BLaER1 treated with 17β-estradiol and CSF1 and Interleukin-3, amounts not matched to agents 10 nM and 100 nM (cell line): Measurements from ENCODE around the gene C11orf87.

ENCODE experiments used
- H3K27ac ChIP-seq, 11 experiments: shearing (Covaris generic); formaldehyde crosslinking; 2 replicates each; pipeline ENCODE4 v1.8.1; 2022
- H3K27me3 ChIP-seq, 11 experiments: shearing (Covaris generic); formaldehyde crosslinking; 2 replicates each; pipeline ENCODE4 v1.8.1; 2022
- H3K36me3 ChIP-seq, 11 experiments: shearing (Covaris generic); formaldehyde crosslinking; 2 replicates each; pipeline ENCODE4 v1.8.1; 2022
- H3K4me1 ChIP-seq, 10 experiments: shearing (Covaris generic); formaldehyde crosslinking; 2 replicates each; pipeline ENCODE4 v1.8.1; 2022
- H3K4me2 ChIP-seq, 11 experiments: shearing (Covaris generic); formaldehyde crosslinking; 2 replicates each; pipeline ENCODE4 v1.8.1; 2022
- H3K4me3 ChIP-seq, 10 experiments: shearing (Covaris generic); formaldehyde crosslinking; 2 replicates each; pipeline ENCODE4 v1.8.1; 2022
- H3K9ac ChIP-seq, 11 experiments: shearing (Covaris generic); formaldehyde crosslinking; 2 replicates each; pipeline ENCODE4 v1.8.1; 2022
- H3K9me3 ChIP-seq, 11 experiments: shearing (Covaris generic); formaldehyde crosslinking; replicated peaks in 1 of 11; 2 replicates each; pipeline ENCODE4 v1.8.1; 2022
- H4K20me1 ChIP-seq, 11 experiments: shearing (Covaris generic); formaldehyde crosslinking; 2 replicates each; pipeline ENCODE4 v1.8.1; 2022
- Cebpa-rat ChIP-seq, 11 experiments: shearing (Covaris generic); IDR thresholded peaks; 2 replicates each; pipeline ENCODE4 v1.8.1; 2022

Gene C11orf87

DNA sequence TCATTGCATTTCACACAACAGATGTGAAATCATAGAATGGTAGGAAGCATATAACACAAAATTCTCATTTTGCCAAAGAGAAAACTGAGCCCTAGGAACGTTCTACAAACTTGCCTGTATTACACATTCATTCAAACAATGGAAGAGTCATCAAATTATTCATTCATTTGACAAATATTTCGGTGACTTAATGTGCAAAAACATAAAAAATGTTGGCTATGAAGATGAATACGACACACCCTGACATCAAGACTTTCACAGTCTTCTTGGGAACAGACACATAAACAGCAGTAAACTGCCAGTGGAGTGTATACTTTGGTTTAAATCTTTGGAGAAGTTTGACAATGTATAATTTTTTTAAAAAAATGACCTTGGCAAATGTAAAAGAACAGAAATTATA, 20.4 kb upstream of the C11orf87 start:
- no peak for TF ChIP-seq Cebpa-rat (IDR thresholded peaks at IDR 0.05)

DNA sequence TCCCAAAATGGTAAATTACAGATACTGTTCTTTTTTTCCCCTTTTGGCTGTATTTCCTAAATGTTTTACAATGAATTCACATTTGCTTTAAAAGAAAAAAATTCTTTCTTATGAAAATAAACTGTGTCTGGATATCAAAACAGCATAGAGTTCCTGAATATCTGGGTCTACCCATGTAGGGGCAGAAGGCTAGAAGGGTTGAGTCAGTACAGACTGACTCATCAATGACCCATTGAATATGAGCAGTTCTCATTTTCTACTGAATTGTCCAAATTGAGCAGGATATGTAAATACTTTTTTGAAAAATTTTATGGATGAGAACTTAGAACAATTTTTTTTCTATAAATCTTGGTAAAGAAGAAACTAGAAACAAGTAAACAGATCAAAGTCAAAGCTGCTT, 16.3 kb upstream of the C11orf87 start:
- Histone ChIP-seq H3K27me3 (no peaks in the 10 kb centered on the region), H3K27ac (no peak overlapping the region), H3K4me1 (no peaks in the 10 kb centered on the region), H3K4me2 (no peak overlapping the region), H3K4me3 (no peak overlapping the region), H3K9ac (no peak overlapping the region), H3K9me3 (no peaks in the 10 kb centered on the region), H4K20me1 (no peaks in the 10 kb centered on the region), H3K36me3 (no peaks in the 10 kb centered on the region)
- no peak for TF ChIP-seq Cebpa-rat (IDR thresholded peaks at IDR 0.05)

More for the DNA sequence above, 20.4 kb upstream of the C11orf87 start:
- H3K9ac ChIP-seq, result no peak overlapping the region
- no peaks in the 10 kb centered on the region for H4K20me1 ChIP-seq
- H3K9me3 ChIP-seq, result no peaks in the 10 kb centered on the region
- no peak overlapping the region for H3K4me2 ChIP-seq
- H3K27me3 ChIP-seq, result no peaks in the 10 kb centered on the region
- no peaks in the 10 kb centered on the region for H3K4me1 ChIP-seq
- no peak overlapping the region for H3K4me3 ChIP-seq
- H3K36me3 ChIP-seq, result no peaks in the 10 kb centered on the region
- no peak overlapping the region for H3K27ac ChIP-seq

DNA sequence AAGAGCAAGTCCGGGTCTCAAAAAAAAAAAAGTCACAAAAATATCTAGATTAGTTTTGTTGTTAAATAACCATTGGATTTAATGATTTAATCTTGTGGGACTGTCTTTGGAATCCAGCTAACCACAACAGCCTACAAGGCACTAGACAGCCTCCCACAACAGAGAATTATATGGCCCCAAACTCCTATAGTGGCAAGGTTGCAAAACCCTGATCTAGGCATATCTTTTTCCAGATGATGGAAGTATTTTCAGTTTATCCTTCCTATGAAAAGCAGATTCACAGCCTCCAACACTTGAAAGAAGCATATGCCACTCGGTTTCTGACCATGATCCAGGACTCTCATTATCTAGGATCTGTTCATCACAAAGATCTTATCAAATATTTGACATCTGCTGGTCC, 5.4 kb upstream of the C11orf87 start:
- no peak for TF ChIP-seq Cebpa-rat (IDR thresholded peaks at IDR 0.05)
- Histone ChIP-seq H3K4me2 (no peak overlapping the region), H3K4me1 (no peaks in the 10 kb centered on the region)

DNA sequence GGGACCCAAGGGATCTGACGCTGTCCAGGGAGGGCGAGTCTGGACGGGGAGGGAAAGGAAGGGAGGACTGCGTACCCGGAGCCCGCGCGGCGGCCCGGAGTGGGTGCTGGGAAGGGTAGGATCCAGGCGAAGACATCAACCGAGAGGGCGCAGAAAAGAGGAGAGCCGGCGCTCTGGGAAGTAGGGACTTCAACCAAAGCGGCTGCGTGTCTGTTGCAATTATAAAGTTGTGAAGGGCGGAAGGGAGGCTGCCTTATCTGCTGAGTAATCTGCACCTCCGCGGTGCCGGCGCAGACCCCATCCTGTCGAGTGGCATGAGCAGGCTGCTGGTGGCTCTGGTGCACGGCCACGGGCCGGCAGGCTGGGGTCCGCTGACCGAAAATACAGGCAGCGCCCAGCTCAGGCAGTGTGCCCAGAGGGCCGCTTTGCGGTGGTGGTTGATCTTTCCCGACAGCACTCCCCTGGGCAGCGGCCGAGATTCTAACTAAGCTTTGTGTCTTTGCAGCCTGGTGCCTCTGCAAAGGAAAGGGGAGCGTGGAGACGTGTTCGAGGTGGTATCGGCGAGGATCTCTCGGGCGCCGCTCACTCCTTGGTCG, 978 bp downstream of the C11orf87 start:
- Histone ChIP-seq H3K27me3 (no peaks in the 10 kb centered on the region), H3K4me1 (no peaks in the 10 kb centered on the region), H3K4me3 (no peak overlapping the region), H3K4me2 (no peak overlapping the region), H3K9me3 (peaks cover 14 to 23% (median 18%) of the 10 kb centered on the region in 11 experiments), H3K9ac (no peak overlapping the region), H3K27ac (no peak overlapping the region), H3K36me3 (no peaks in the 10 kb centered on the region), H4K20me1 (no peaks in the 10 kb centered on the region)
- no peak for TF ChIP-seq Cebpa-rat (IDR thresholded peaks at IDR 0.05)

More for the DNA sequence above, 5.4 kb upstream of the C11orf87 start:
- Histone ChIP-seq H3K27me3 (no peaks in the 10 kb centered on the region), H3K27ac (no peak overlapping the region), H3K9me3 (no peaks in the 10 kb centered on the region), H4K20me1 (no peaks in the 10 kb centered on the region), H3K4me3 (no peak overlapping the region), H3K36me3 (no peaks in the 10 kb centered on the region), H3K9ac (no peak overlapping the region)

DNA sequence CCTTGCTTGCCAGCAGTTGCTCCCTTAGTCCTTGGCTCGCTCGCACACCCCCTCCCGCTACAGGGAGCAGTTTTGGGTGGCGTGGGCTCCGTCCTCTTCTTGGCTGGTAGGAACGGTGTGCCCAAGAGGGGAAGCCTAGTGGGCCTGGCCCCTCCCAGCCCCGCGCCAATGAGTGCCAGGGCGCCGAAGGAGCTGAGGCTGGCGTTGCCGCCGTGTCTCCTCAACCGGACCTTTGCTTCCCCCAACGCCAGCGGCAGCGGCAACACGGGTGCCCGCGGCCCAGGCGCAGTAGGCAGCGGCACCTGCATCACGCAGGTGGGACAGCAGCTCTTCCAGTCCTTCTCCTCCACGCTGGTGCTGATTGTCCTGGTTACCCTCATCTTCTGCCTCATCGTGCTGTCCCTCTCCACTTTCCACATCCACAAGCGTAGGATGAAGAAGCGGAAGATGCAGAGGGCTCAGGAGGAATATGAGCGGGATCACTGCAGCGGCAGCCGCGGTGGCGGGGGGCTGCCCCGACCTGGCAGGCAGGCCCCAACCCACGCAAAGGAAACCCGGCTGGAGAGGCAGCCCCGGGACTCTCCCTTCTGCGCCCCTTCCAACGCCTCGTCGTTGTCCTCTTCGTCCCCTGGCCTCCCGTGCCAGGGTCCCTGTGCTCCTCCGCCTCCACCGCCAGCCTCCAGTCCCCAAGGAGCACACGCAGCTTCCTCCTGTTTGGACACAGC, 1.6 kb downstream of the C11orf87 start:
- Histone ChIP-seq H3K4me2 (no peak overlapping the region), H3K9me3 (peaks cover 14 to 23% (median 18%) of the 10 kb centered on the region in 11 experiments), H3K27me3 (no peaks in the 10 kb centered on the region), H4K20me1 (no peaks in the 10 kb centered on the region), H3K27ac (no peak overlapping the region), H3K9ac (no peak overlapping the region), H3K4me3 (no peak overlapping the region), H3K4me1 (no peaks in the 10 kb centered on the region), H3K36me3 (no peaks in the 10 kb centered on the region)
- TF ChIP-seq Cebpa-rat (IDR thresholded peaks at IDR 0.05), result no peak

DNA sequence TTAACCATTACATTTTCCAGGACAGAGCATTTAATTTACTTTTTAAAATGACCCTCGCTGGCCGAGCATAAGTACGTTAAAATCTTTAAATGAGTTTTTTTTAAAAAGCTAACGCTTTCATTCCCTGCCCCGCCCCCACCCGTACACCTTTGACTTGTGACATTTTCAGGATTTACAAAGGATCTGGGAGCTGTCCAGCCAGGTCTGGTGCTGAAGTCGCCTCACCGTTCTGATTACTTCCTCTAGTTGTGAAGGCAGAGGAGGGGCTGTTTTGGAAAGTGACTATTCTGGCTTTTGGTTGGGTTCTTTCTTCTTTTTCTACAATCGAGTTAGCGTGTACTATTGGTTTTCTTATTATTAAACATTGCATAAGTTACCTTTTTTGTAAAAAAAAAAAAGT, 2.9 kb downstream of the C11orf87 start:
- Histone ChIP-seq H3K9ac (no peak overlapping the region), H3K27me3 (no peaks in the 10 kb centered on the region), H3K4me1 (no peaks in the 10 kb centered on the region), H3K4me2 (no peak overlapping the region), H3K9me3 (peaks cover 14 to 23% (median 18%) of the 10 kb centered on the region in 11 experiments), H4K20me1 (no peaks in the 10 kb centered on the region), H3K4me3 (no peak overlapping the region), H3K36me3 (no peaks in the 10 kb centered on the region), H3K27ac (no peak overlapping the region)
- TF ChIP-seq Cebpa-rat (IDR thresholded peaks at IDR 0.05), result no peak

DNA sequence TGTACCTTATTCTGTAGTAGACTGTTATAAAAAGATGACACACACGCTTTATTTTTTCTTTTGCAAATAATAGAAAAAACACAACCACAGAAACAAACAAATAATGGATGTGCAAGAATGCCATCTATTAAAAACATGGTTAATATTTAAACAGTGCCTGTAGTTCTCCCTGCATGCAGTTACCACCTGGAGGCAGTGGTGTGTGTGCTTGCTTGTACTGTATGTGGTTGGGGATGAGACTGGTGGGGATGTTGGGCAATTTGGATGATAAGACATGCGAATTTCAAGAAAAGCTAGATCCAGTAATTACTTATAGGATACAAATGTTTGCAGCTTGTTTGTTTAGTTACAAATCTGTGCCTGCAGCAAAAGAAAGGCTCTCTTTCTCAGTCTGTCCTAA, 3.6 kb downstream of the C11orf87 start:
- Histone ChIP-seq H4K20me1 (no peaks in the 10 kb centered on the region), H3K9ac (no peak overlapping the region), H3K27me3 (no peaks in the 10 kb centered on the region), H3K4me2 (no peak overlapping the region), H3K9me3 (peaks cover 14 to 23% (median 18%) of the 10 kb centered on the region in 11 experiments), H3K4me3 (no peak overlapping the region), H3K27ac (no peak overlapping the region), H3K36me3 (no peaks in the 10 kb centered on the region), H3K4me1 (no peaks in the 10 kb centered on the region)
- no peak for TF ChIP-seq Cebpa-rat (IDR thresholded peaks at IDR 0.05)

DNA sequence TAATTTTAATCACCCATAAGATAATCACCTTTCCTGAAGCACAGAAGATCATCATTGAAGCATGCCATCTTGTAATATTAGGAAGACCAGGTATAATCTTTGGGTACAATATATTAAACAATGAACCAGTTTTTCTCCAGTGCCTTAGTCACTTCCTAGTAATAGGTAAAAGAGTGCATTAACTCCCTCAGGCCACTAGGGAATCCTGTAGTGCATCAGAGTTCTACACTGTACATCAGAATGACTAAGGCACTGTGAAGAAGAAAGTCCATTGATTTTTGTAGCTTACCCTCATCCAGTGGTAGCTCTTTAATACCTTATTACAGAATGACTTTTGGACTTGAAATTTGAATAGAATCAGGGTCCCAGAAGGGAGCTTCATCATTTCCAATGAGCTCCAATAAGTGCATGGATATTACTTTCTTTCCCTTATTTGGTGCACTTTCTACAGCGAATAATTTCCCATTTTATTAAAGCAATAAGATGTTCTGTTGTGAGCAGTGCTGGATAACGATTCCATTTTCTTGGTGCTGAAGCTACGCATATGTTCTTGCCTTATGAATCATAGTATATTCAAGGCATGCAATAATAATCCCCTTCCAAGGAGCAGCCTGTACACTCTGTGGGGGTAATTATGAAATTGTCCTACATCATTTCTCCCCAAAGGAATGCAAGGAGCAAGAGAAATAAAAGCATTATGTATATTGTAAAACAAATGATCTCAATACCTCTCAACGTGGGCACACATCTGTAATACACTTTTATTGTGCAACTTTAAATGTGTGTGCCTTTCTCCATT, 4.7 kb downstream of the C11orf87 start:
- Histone ChIP-seq H4K20me1 (no peaks in the 10 kb centered on the region), H3K4me3 (no peak overlapping the region), H3K27me3 (no peaks in the 10 kb centered on the region), H3K9ac (no peak overlapping the region), H3K4me2 (no peak overlapping the region), H3K36me3 (no peaks in the 10 kb centered on the region), H3K4me1 (no peaks in the 10 kb centered on the region), H3K9me3 (peaks cover 14 to 23% (median 18%) of the 10 kb centered on the region in 11 experiments), H3K27ac (no peak overlapping the region)
- TF ChIP-seq Cebpa-rat (IDR thresholded peaks at IDR 0.05), result no peak

DNA sequence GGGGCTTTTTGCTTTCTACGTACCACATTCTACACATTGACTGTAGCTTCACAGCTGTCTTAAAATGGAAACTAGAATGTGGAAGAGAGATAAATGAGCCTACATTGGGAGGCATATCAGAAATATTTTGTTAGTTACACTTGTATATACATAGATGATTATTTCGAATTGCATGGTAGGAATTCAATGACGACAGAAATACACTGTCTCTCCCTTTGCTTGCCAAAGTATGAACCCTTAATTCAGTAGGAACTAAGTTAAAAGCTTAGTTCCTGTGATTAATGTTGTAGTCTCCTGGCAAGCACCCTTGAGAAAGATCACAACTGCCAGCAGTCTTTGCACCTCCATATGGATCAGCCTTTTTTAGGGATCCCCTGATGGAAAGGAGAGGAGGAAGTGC, 10.1 kb downstream of the C11orf87 start:
- H3K4me3 ChIP-seq, result no peak overlapping the region
- no peaks in the 10 kb centered on the region for H3K9me3 ChIP-seq
- H3K4me1 ChIP-seq, result no peaks in the 10 kb centered on the region
- no peak overlapping the region for H3K4me2 ChIP-seq
- H4K20me1 ChIP-seq, result no peaks in the 10 kb centered on the region
- no peaks in the 10 kb centered on the region for H3K36me3 ChIP-seq
- no peak for TF ChIP-seq Cebpa-rat (IDR thresholded peaks at IDR 0.05)
- no peak overlapping the region for H3K9ac ChIP-seq
- H3K27me3 ChIP-seq, result no peaks in the 10 kb centered on the region
- H3K27ac ChIP-seq, result no peak overlapping the region
